Subcutaneous adipose tissue (tissue), 4 donors: ENCODE results near the gene GRN. TPM values are rescaled to one million over a fixed set of nuclear protein-coding genes. Genes with fewer than 3 reads are reported as not detected.

Experiments used
- total RNA-seq, 4 donors: library from RNA; depleted of rRNA; stranded (reverse); fragments of >200 nt; gene quantifications; one replicate each; pipeline ENCODE4 v1.1.0, GENCODE V29; 2016
- TF ChIP-seq, protein P1 (sequence below): fragments of 450-650 bp; IDR thresholded peaks from one replicate; pipeline ENCODE4 v1.5.1; 2016; ENCODE audit warnings: low read depth, mild to moderate bottlenecking, control low read depth, antibody characterized with exemption, moderate library complexity

GRN gene
- total RNA-seq, 4 donors from 2014 or later, result 201 to 823 (median 325) TPM

DNA sequence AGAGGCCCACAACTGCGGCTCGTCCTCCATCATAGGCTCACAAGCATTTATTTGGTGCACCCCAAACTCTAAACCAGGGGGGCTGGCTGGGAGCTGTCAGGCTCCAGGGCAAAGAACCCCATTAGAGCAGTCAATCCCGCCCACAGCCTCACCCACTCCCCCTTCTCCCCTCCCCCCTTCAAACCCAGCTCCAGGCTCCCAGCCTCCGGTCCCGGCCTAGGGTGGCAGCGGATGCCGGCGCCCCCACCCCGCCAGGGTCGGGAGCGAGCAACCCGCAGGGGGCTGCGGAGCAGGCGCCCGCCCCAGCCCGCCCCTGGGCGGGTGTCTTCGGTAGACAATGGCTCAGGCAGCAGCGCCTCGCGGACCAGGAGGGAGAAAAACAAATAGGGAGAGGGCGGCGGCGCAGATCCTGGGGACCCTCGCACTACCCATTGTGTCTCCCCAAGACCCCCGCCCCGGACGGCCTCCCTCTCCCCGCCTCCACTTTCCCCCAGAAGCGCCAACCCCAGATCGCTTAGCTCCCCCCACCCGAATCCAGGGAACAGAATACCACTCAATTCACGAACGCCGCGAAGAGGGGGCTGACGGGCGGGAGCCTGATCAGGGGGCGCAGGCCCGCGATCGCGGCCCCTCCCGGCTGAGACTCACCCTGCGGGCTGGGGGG is 18.0 kb downstream of the GRN start:
- TF ChIP-seq, protein P1, sequence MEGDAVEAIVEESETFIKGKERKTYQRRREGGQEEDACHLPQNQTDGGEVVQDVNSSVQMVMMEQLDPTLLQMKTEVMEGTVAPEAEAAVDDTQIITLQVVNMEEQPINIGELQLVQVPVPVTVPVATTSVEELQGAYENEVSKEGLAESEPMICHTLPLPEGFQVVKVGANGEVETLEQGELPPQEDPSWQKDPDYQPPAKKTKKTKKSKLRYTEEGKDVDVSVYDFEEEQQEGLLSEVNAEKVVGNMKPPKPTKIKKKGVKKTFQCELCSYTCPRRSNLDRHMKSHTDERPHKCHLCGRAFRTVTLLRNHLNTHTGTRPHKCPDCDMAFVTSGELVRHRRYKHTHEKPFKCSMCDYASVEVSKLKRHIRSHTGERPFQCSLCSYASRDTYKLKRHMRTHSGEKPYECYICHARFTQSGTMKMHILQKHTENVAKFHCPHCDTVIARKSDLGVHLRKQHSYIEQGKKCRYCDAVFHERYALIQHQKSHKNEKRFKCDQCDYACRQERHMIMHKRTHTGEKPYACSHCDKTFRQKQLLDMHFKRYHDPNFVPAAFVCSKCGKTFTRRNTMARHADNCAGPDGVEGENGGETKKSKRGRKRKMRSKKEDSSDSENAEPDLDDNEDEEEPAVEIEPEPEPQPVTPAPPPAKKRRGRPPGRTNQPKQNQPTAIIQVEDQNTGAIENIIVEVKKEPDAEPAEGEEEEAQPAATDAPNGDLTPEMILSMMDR, result no peak

GRCh38 chr17:44363613-44364159 is 18.6 kb downstream of the GRN start, which contains the start of gene FAM171A2:
Gene FAM171A2 (minus strand): TSS chr17:44363853. CDS start chr17:44363714, 139 bp downstream.
- TF ChIP-seq, protein P1, result no peak

DNA sequence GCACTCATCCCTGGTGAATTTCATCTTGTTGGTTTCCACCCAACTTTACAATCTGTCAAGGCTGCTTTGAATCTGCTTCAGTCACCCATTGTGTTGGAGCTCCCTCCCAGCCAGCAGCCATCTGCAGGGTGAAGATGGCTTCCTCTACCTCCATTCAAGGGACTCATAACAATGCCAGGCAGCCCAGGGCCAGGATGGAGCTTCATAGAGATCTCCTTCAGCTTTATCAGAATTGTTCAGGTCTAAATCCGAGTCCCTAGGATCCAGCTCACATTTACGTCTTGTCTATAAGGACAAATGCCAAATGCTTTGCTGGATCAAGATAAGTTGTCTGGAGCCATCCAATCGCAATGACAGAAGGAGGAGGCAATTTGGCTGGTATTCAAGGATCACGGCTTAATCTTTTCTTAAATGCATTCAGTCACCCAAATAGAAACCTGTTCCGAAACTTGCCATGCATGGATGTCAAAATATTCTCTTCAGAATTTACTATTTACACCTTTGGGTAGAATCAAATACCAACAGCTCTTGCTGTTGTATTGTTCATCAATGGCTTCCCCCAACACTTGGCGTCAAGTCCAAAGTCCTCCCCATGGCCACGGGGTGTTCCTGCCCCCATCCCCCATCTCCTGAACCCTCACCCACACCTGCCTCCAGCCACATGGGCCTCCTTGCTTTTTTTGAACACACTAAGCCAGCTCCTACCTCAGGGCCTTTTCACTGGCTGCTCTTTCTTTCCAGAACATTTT is 22.3 kb downstream of the GRN start:
- TF ChIP-seq, protein P1, result no peak

GRCh38 chr17:44372036-44372435 is 26.9 kb downstream of the GRN start:
- TF ChIP-seq, protein P1, result no peak

DNA sequence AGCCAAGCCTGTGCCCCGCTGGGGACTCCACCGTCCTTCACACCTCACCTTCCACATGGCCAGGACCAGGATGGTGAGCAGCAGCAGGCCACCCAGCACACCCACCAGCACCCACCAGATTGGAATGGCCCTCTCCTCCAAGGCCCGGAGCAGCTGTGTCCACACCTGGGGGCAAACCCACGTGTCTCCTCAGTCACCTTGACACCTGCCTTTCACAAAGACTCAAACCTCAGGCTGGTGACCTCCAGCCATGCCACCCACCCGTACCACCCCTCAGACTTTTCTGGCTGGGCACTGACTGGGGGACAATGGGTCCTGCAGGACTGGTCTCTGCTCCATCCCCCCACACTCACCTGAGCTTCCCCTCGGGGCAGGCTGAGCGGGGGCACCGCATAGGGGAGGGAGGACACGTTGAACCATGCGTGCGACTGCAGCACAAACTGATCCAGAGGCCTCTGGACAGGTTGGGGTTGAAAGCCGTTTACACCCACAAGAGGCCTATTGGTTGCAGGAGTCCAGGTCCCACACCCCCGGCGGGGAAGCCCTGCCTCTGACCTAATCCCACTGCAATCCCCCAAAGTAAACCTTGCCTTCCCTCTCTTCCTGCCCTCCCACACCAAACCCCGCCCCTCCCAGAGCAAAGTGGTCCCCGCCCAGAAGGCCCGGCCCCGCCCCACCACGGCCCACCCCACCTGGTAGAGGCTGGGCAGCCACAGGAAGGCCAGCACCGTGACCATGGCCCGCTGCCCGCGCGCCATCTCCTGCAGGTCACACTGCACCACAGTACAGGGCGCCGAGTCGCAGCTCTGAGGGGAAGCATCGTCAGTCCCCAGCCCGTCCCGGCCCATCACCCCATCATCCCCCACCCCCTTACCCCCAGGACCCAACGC is 29.4 kb downstream of the GRN start:
- TF ChIP-seq, protein P1, result no peak

- TF ChIP-seq, protein P1, result no peak
These were observed 30.3 kb downstream of the GRN start for GRCh38 chr17:44375196-44376017.
